ENCODE data around the gene WRNIP1. TPM values are rescaled to one million over a fixed set of nuclear protein-coding genes. Genes with fewer than 3 reads are reported as not detected.

The WRNIP1 gene
- polyA plus RNA-seq, 2 donors, result 50.0 to 71.2 TPM

Other genes starting within 250 kb of the WRNIP1 start
- gene MYLK4, start 14.5 kb upstream of the WRNIP1 start, polyA plus RNA-seq, result under 1 TPM; 0.59 to 0.75 TPM
- gene SERPINB1, start 76.5 kb downstream of the WRNIP1 start, polyA plus RNA-seq, result 100 to 1,000 TPM; 302 to 549 TPM
- gene SERPINB9, start 137.9 kb downstream of the WRNIP1 start, polyA plus RNA-seq, result 1 to 10 TPM; 1.7 to 4.3 TPM
- gene SERPINB6, start 206.2 kb downstream of the WRNIP1 start, polyA plus RNA-seq, result 10 to 100 TPM; 86.1 to 95.7 TPM
- 10 to 100 TPM; 24.2 to 40.0 TPM for gene NQO2, start 234.5 kb downstream of the WRNIP1 start, polyA plus RNA-seq